Measurements from ENCODE around the gene TSPAN33. TPM values are rescaled to one million over a fixed set of nuclear protein-coding genes. Genes with fewer than 3 reads are reported as not detected.

The TSPAN33 gene
- total and polyA plus RNA-seq, 10 of the 15 experiments (the other 5 are each of a cell fraction or from before 2014, with no cell fraction given): 12.0 to 123 (median 86.3) TPM

DNA sequence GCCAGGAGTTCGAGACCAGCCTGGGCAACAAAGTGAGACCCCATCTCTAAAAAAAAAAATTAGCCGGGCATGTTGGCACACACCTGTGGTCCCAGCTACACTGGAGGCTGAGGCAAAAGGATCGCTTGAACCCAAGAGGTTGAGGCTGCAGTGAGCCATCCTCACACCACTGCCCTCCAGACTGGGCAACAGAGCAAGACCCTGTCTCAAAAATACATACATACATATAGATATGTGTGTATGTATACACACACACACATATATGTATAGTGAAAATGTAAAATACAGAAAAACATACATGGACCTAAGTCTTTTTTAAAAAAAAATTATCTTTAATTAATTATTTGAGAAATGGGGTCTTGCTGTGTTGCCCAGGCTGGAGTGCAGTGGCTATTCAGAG is 49.4 kb downstream of the TSPAN33 start:
- ATAC-seq: no peak
- CTCF ChIA-PET: interaction anchor here (1.2 to 1.3 kb wide), 2 partner anchors 12 to 30 kb away, joined by 3 to 5 read pairs; no protein-coding TSS in a partner anchor
- no TSS peak for BruUV-seq (replicated peaks)

DNA sequence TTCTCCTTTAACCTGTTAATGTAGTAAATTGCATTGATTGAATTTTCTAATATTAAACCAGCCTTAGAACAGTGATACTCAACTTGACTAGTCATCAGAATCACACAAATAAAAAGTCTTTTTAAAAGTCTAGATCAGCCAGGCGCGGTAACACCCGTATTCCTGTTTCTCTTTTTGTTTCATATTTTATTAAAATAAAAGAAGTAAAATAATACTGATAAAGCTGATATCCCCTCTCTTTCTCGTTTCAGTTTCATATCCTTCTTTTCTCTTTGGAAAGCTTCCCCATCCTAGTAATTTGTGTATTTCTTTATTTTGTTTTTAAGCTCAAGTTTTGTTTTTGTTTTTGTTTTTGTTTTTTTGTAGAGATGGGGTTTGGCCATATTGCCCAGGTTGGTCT is 53.3 kb downstream of the TSPAN33 start:
- DNase-seq (ENCODE audit: low read depth, low spot score): no peak
- H3K4me2 ChIP-seq (ENCODE audit: control insufficient read depth, insufficient read depth): no peak overlapping the region
- ChIA-PET RAD21 (ENCODE audit: unreplicated experiment) (no interaction called here), CTCF (interaction anchor here (0.6 to 2.0 kb wide), 5 partner anchors 9 to 191 kb away, joined by 3 to 8 read pairs (median 4); no protein-coding TSS in a partner anchor), POLR2A (no interaction called here), SMC1A (ENCODE audit: uncharacterized antibody, unreplicated experiment) (interaction anchor here (0.7 to 1.7 kb wide), 3 partner anchors 10 to 24 kb away, joined by 3 to 5 read pairs (median 3); no protein-coding TSS in a partner anchor)
- H3K36me3 ChIP-seq (ENCODE audit: control insufficient read depth in 2 of 2, insufficient read depth in 2 of 2, low read length in 1 of 2): no peaks in the 10 kb centered on the region
- no peaks in the 10 kb centered on the region for H3K4me1 ChIP-seq (ENCODE audit: control insufficient read depth, insufficient read depth, low read length)
- no TSS peak for BruUV-seq (replicated peaks)
- H4K20me1 ChIP-seq (ENCODE audit: control insufficient read depth, insufficient read depth): no peaks in the 10 kb centered on the region
- H3K9me3 ChIP-seq (replicated peaks; ENCODE audit: control insufficient read depth, insufficient read depth, low read length): no peaks in the 10 kb centered on the region; the same call in 2 of the 3 replicates
- H3K27ac ChIP-seq (ENCODE audit: control insufficient read depth, insufficient read depth): no peak overlapping the region
- ATAC-seq: no peak
- H2AFZ ChIP-seq (ENCODE audit: control insufficient read depth, low read depth, low read length): no peak overlapping the region
- H3K27me3 ChIP-seq (replicated peaks in 1 of 2; ENCODE audit: control insufficient read depth in 2 of 2, insufficient read depth in 2 of 2, low read length in 1 of 2): no peaks in the 10 kb centered on the region
- in situ Hi-C loops (cut with MboI) (no loop called here), intact Hi-C loops (cut with micrococcal nuclease; ENCODE audit: unreplicated experiment) (no loop called here)
- 57% methylated on average over 4 of the region's 4 CpGs for WGBS (ENCODE audit: insufficient coverage, insufficient replicate concordance, low lambda C conversion rate, missing lambda C conversion rate)
- H3K79me2 ChIP-seq (ENCODE audit: control insufficient read depth, insufficient read depth, low read length): no peaks in the 10 kb centered on the region
- H3K4me3 ChIP-seq: no peak overlapping the region
- FAIRE-seq: no peak
- no peak overlapping the region for H3K9ac ChIP-seq (ENCODE audit: control insufficient read depth, insufficient read depth, low read length)
- TF ChIP-seq CBFB (IDR thresholded peaks at IDR 0.05; ENCODE audit: low read depth) (no peak), PAX8 (IDR thresholded peaks at IDR 0.05) (no peak), CEBPZ (IDR thresholded peaks at IDR 0.05; ENCODE audit: low read depth, low read length) (no peak), NFIC (IDR thresholded peaks at IDR 0.05; ENCODE audit: low read depth, low read length) (no peak), KLF5 (IDR thresholded peaks at IDR 0.05; ENCODE audit: partially characterized antibody) (no peak), WRNIP1 (IDR thresholded peaks at IDR 0.05; ENCODE audit: borderline replicate concordance, low read depth, low read length) (no peak), RUNX3 (IDR thresholded peaks at IDR 0.05; ENCODE audit: low read length) (no peak), SMC3 (IDR thresholded peaks at IDR 0.05; ENCODE audit: borderline replicate concordance, low read length) (no peak), PAX5 (IDR thresholded peaks at IDR 0.05; ENCODE audit: borderline replicate concordance, low read depth, low read length) (no peak)
- TF ChIP-seq, protein P1, sequence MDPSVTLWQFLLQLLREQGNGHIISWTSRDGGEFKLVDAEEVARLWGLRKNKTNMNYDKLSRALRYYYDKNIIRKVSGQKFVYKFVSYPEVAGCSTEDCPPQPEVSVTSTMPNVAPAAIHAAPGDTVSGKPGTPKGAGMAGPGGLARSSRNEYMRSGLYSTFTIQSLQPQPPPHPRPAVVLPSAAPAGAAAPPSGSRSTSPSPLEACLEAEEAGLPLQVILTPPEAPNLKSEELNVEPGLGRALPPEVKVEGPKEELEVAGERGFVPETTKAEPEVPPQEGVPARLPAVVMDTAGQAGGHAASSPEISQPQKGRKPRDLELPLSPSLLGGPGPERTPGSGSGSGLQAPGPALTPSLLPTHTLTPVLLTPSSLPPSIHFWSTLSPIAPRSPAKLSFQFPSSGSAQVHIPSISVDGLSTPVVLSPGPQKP (IDR thresholded peaks at IDR 0.05; ENCODE audit: low read depth, low read length): no peak

More for the DNA sequence above, 49.4 kb downstream of the TSPAN33 start:
- H2AFZ ChIP-seq (ENCODE audit: control insufficient read depth, low read depth, low read length): no peak overlapping the region
- H3K27ac ChIP-seq (ENCODE audit: control insufficient read depth, insufficient read depth): no peak overlapping the region
- RAD21 ChIA-PET (ENCODE audit: unreplicated experiment): interaction anchor here (1.5 kb wide), 1 partner anchor 13 kb away, joined by 3 read pairs; no protein-coding TSS in a partner anchor
- SMC1A ChIA-PET (ENCODE audit: uncharacterized antibody, unreplicated experiment): interaction anchor here (0.6 to 1.3 kb wide), 2 partner anchors 30 to 250 kb away, joined by 3 read pairs; no protein-coding TSS in a partner anchor
- H3K79me2 ChIP-seq (ENCODE audit: control insufficient read depth, insufficient read depth, low read length): no peaks in the 10 kb centered on the region; the same call in 1 of the 2 replicates
- in situ Hi-C loops (cut with MboI) (no loop called here), intact Hi-C loops (cut with micrococcal nuclease; ENCODE audit: unreplicated experiment) (no loop called here)
- no peak overlapping the region for H3K9ac ChIP-seq (ENCODE audit: control insufficient read depth, insufficient read depth, low read length)
- no peak for DNase-seq (ENCODE audit: low read depth, low spot score)
- no peaks in the 10 kb centered on the region; the same call in 2 of the 3 replicates for H3K9me3 ChIP-seq (replicated peaks; ENCODE audit: control insufficient read depth, insufficient read depth, low read length)
- no peak for TF ChIP-seq TCF7 (IDR thresholded peaks at IDR 0.05; ENCODE audit: borderline replicate concordance)
- TF ChIP-seq CBX3 (IDR thresholded peaks at IDR 0.05; ENCODE audit: borderline replicate concordance, low read depth): no peak
- TF ChIP-seq HDAC2 (IDR thresholded peaks at IDR 0.05): no peak
- TF ChIP-seq HDAC6 (IDR thresholded peaks at IDR 0.05; ENCODE audit: unreplicated experiment): no peak
- no peak for TF ChIP-seq RCOR1 (conservative IDR thresholded peaks at IDR 0.05; ENCODE audit: low read depth, low read length)
- no peak for TF ChIP-seq ZSCAN29 (IDR thresholded peaks at IDR 0.05)
- no peak for TF ChIP-seq MEF2B (IDR thresholded peaks at IDR 0.05; ENCODE audit: partially characterized antibody, poor library complexity, severe bottlenecking)
- no peak for TF ChIP-seq YBX1 (IDR thresholded peaks at IDR 0.05)
- no peak for TF ChIP-seq IKZF2 (IDR thresholded peaks at IDR 0.05)
- TF ChIP-seq NBN (IDR thresholded peaks at IDR 0.05): no peak
- no peak for TF ChIP-seq MTA2 (IDR thresholded peaks at IDR 0.05; ENCODE audit: low read depth)
- no peak for TF ChIP-seq SRF (IDR thresholded peaks at IDR 0.05; ENCODE audit: low read depth in 2 of 2, low read length in 2 of 2)
- no peak for TF ChIP-seq PML (IDR thresholded peaks at IDR 0.05; ENCODE audit: low read length)
- no peak for FAIRE-seq
- POLR2A ChIA-PET: no interaction called here
- no peaks in the 10 kb centered on the region for H4K20me1 ChIP-seq (ENCODE audit: control insufficient read depth, insufficient read depth)
- H3K4me3 ChIP-seq: no peak overlapping the region
- 0 out of 4 replicates have a peak, but pooled peaks cover 0 to 1% of the 10 kb centered on the region in 2 experiments for H3K27me3 ChIP-seq (replicated peaks in 1 of 2; ENCODE audit: control insufficient read depth in 2 of 2, insufficient read depth in 2 of 2, low read length in 1 of 2)
- H3K4me2 ChIP-seq (ENCODE audit: control insufficient read depth, insufficient read depth): no peak overlapping the region
- peaks cover 3% of the 10 kb centered on the region; the same call in 1 of the 2 replicates for H3K4me1 ChIP-seq (ENCODE audit: control insufficient read depth, insufficient read depth, low read length)
- 87% methylated on average over 3 of the region's 3 CpGs for WGBS (ENCODE audit: insufficient coverage, insufficient replicate concordance, low lambda C conversion rate, missing lambda C conversion rate)
- no peaks in the 10 kb centered on the region for H3K36me3 ChIP-seq (ENCODE audit: control insufficient read depth in 2 of 2, insufficient read depth in 2 of 2, low read length in 1 of 2)

Data from GM12878 (cell line).